Panc1 (cell line): ENCODE data around the gene SNX27.

Source experiments
- POLR2AphosphoS5 ChIP-seq: IDR thresholded peaks from 2 replicates; pipeline ENCODE4 v1.6.1; 2012; ENCODE audit warnings: mild to moderate bottlenecking, low read depth, low read length, moderate library complexity
- SIN3A ChIP-seq: IDR thresholded peaks from 2 replicates; pipeline ENCODE4 v1.6.1; 2012; ENCODE audit warnings: low read depth, mild to moderate bottlenecking, low read length, moderate library complexity, borderline replicate concordance; ENCODE audit not compliant: insufficient read depth
- TF ChIP-seq, protein P1 (sequence below): fragments of 450-650 bp; IDR thresholded peaks from 2 replicates; pipeline ENCODE4 v1.5.1; 2017; ENCODE audit warnings: mild to moderate bottlenecking
- TF ChIP-seq, protein P2 (sequence below), 2 experiments: IDR thresholded peaks; 2 replicates each; pipeline ENCODE4 v1.6.1; 2011 to 2012; ENCODE audit warnings: low read depth in 2 of 2, control low read depth in 1 of 2, low read length in 1 of 2, mild to moderate bottlenecking in 1 of 2, moderate library complexity in 1 of 2; ENCODE audit not compliant: insufficient read depth in 1 of 2

DNA sequence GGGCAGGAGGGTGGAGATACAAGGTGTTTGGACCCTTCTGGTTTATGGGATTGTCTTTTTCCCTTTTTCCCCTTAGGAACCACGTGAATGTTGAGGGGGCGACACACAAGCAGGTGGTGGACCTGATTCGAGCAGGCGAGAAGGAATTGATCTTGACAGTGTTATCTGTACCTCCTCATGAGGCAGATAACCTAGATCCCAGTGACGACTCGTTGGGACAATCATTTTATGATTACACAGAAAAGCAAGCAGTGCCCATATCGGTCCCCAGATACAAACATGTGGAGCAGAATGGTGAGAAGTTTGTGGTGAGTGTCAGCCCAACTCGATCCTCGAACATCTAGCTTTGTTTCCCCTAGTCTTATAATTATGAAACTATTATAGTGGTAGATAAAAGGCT is 27.0 kb downstream of the SNX27 start:
- TF ChIP-seq, protein P1, sequence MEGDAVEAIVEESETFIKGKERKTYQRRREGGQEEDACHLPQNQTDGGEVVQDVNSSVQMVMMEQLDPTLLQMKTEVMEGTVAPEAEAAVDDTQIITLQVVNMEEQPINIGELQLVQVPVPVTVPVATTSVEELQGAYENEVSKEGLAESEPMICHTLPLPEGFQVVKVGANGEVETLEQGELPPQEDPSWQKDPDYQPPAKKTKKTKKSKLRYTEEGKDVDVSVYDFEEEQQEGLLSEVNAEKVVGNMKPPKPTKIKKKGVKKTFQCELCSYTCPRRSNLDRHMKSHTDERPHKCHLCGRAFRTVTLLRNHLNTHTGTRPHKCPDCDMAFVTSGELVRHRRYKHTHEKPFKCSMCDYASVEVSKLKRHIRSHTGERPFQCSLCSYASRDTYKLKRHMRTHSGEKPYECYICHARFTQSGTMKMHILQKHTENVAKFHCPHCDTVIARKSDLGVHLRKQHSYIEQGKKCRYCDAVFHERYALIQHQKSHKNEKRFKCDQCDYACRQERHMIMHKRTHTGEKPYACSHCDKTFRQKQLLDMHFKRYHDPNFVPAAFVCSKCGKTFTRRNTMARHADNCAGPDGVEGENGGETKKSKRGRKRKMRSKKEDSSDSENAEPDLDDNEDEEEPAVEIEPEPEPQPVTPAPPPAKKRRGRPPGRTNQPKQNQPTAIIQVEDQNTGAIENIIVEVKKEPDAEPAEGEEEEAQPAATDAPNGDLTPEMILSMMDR = no peak
- no peak for TF ChIP-seq POLR2AphosphoS5
- TF ChIP-seq, protein P2, sequence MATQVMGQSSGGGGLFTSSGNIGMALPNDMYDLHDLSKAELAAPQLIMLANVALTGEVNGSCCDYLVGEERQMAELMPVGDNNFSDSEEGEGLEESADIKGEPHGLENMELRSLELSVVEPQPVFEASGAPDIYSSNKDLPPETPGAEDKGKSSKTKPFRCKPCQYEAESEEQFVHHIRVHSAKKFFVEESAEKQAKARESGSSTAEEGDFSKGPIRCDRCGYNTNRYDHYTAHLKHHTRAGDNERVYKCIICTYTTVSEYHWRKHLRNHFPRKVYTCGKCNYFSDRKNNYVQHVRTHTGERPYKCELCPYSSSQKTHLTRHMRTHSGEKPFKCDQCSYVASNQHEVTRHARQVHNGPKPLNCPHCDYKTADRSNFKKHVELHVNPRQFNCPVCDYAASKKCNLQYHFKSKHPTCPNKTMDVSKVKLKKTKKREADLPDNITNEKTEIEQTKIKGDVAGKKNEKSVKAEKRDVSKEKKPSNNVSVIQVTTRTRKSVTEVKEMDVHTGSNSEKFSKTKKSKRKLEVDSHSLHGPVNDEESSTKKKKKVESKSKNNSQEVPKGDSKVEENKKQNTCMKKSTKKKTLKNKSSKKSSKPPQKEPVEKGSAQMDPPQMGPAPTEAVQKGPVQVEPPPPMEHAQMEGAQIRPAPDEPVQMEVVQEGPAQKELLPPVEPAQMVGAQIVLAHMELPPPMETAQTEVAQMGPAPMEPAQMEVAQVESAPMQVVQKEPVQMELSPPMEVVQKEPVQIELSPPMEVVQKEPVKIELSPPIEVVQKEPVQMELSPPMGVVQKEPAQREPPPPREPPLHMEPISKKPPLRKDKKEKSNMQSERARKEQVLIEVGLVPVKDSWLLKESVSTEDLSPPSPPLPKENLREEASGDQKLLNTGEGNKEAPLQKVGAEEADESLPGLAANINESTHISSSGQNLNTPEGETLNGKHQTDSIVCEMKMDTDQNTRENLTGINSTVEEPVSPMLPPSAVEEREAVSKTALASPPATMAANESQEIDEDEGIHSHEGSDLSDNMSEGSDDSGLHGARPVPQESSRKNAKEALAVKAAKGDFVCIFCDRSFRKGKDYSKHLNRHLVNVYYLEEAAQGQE (IDR thresholded peaks at IDR 0.05; ENCODE audit: insufficient read depth in 1 of 2, low read depth in 2 of 2, low read length in 1 of 2) = no peak
- TF ChIP-seq SIN3A = no peak
